Measurements from ENCODE around the gene CCDC197. TPM values are rescaled to one million over a fixed set of nuclear protein-coding genes. Genes with fewer than 3 reads are reported as not detected.

CCDC197 gene
- total RNA-seq, 3 donors from 2014 or later: not detected

- H3K9me3 ChIP-seq: no peaks in the 10 kb centered on the region
- DNase-seq (no peak), ATAC-seq (no peak)
- no peaks in the 10 kb centered on the region for H3K36me3 ChIP-seq (ENCODE audit: low read depth)
- H3K4me1 ChIP-seq (ENCODE audit: low read depth): peaks cover 3% of the 10 kb centered on the region
- TF ChIP-seq, protein P1, sequence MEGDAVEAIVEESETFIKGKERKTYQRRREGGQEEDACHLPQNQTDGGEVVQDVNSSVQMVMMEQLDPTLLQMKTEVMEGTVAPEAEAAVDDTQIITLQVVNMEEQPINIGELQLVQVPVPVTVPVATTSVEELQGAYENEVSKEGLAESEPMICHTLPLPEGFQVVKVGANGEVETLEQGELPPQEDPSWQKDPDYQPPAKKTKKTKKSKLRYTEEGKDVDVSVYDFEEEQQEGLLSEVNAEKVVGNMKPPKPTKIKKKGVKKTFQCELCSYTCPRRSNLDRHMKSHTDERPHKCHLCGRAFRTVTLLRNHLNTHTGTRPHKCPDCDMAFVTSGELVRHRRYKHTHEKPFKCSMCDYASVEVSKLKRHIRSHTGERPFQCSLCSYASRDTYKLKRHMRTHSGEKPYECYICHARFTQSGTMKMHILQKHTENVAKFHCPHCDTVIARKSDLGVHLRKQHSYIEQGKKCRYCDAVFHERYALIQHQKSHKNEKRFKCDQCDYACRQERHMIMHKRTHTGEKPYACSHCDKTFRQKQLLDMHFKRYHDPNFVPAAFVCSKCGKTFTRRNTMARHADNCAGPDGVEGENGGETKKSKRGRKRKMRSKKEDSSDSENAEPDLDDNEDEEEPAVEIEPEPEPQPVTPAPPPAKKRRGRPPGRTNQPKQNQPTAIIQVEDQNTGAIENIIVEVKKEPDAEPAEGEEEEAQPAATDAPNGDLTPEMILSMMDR (IDR thresholded peaks at IDR 0.05): no peak
- no peak overlapping the region for H3K4me3 ChIP-seq
- intact Hi-C loops (cut with DNase I, micrococcal nuclease): no loop called here
Measured at GRCh38 chr14:94005324-94006073, 8.4 kb downstream of the CCDC197 start.

GRCh38 chr14:94008234-94008633 is 11.1 kb downstream of the CCDC197 start:
- no peaks in the 10 kb centered on the region for H3K9me3 ChIP-seq
- intact Hi-C loops (cut with DNase I, micrococcal nuclease): no loop called here
- ATAC-seq (no peak), DNase-seq (no peak)
- no peak overlapping the region for H3K4me3 ChIP-seq
- no peaks in the 10 kb centered on the region for H3K36me3 ChIP-seq (ENCODE audit: low read depth)
- TF ChIP-seq, protein P1 (IDR thresholded peaks at IDR 0.05): no peak
- peaks cover 2% of the 10 kb centered on the region for H3K4me1 ChIP-seq (ENCODE audit: low read depth)

DNA sequence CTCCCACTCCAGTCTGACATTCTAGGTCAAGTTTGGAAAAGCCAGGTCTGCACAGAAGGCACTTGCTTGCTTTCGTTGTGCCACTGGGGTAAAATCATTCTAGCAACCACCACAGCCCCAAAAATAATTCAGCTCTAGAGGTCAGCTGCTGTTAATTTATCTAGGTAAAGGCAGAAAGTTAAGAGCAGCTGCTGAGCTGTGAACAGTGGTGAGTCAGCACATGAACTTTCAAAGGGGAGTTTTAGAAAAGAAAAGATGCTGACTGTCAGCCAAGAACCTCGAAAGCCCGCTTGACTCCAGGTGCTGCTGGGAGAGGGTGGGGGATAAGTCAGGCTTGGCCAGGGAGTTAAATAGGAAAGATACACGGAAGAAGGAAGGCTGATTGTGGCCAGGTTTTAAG is 12.7 kb downstream of the CCDC197 start:
- H3K36me3 ChIP-seq (ENCODE audit: low read depth): no peaks in the 10 kb centered on the region
- H3K9me3 ChIP-seq: no peaks in the 10 kb centered on the region
- H3K4me1 ChIP-seq (ENCODE audit: low read depth): peaks cover 2% of the 10 kb centered on the region
- DNase-seq (no peak), ATAC-seq (peak; percentile 14)
- intact Hi-C loops (cut with DNase I, micrococcal nuclease): no loop called here
- TF ChIP-seq, protein P1 (IDR thresholded peaks at IDR 0.05): no peak
- H3K4me3 ChIP-seq: no peak overlapping the region

DNA sequence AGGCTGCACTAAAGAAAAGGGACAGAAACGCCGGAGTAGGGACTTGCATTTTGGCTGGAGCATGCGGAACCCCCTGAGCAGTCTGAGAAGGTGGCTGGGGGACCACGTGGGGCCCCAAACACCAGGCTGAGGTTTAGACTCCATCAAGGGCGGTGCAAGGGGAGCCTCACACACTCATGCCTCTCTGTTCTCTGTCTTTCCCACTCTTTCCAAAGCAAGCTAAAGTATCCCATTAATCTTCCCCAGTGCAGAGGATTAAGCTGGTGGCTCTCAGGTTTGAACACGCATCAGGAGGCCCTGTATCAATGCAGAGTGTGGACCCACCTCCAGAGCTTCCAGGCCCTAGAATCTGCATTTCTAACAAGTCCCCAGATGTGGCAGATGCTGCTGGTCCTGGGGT is 13.5 kb downstream of the CCDC197 start:
- Histone ChIP-seq H3K4me1 (ENCODE audit: low read depth) (peaks cover 2% of the 10 kb centered on the region), H3K9me3 (no peaks in the 10 kb centered on the region), H3K36me3 (ENCODE audit: low read depth) (no peaks in the 10 kb centered on the region), H3K4me3 (no peak overlapping the region)
- intact Hi-C loops (cut with DNase I, micrococcal nuclease): no loop called here
- ATAC-seq: no peak
- TF ChIP-seq, protein P1 (IDR thresholded peaks at IDR 0.05): no peak
- no peak for DNase-seq

DNA sequence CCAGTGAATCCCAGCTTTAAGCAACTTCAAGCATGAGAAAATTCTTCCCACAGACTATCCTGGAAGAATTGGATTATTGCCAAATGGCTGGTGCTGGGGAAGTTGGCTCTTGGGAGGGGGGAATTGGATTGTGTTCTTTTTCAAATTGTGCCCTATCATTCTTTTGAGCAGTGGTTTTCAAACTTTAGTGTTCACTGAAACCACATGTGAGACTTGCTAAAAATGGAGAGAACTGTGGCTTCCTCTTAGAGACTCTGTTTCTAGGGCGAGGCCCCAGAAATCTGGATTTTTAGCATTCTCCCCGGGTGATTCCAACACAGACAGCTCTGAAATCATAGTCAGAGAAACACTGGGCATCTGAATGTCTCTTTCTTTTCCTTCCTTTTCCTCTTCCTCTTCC is 14.7 kb downstream of the CCDC197 start:
- DNase-seq: no peak
- TF ChIP-seq, protein P1 (IDR thresholded peaks at IDR 0.05): no peak

More for the DNA sequence above, 14.7 kb downstream of the CCDC197 start:
- no peak overlapping the region for H3K4me3 ChIP-seq
- no peaks in the 10 kb centered on the region for H3K9me3 ChIP-seq
- intact Hi-C loops (cut with DNase I, micrococcal nuclease): no loop called here
- H3K36me3 ChIP-seq (ENCODE audit: low read depth): no peaks in the 10 kb centered on the region
- H3K4me1 ChIP-seq (ENCODE audit: low read depth): peaks cover 2% of the 10 kb centered on the region
- peak; percentile 36 for ATAC-seq
